A549 (cell line): ENCODE results near the gene PPP6R3. TPM values are rescaled to one million over a fixed set of nuclear protein-coding genes. Genes with fewer than 3 reads are reported as not detected.

Experiments used
- ATAC-seq, 2 experiments: fragments of 200-7000 bp in 1 of 2; fragments of >200 bp in 1 of 2; cut with Nextera tagmentation in 1 of 2; cut with Tn5 transposase in 1 of 2; 3 replicates each; pipeline versions ENCODE4 v1.8.0 to v1.9.1; 2018 to 2020; ENCODE audit warnings: mild to moderate bottlenecking in 1 of 2, moderate library complexity in 1 of 2
- CTCF ChIA-PET: fragments of 300-600 bp; sonication (Branson Sonifier 250); formaldehyde crosslinking; extraction: SDS; loops from one replicate; lab custom pipeline; 2021; ENCODE audit warnings: antibody characterized with exemption, inconsistent platforms; lab: Yijun Ruan, JAX
- POLR2A ChIA-PET: fragments of 350-600 bp; formaldehyde crosslinking; extraction: SDS; loops from one replicate; lab custom pipeline; 2021; ENCODE audit warnings: antibody characterized with exemption, inconsistent platforms; lab: Yijun Ruan, JAX
- DNase-seq, 2 experiments: peaks; one replicate each; pipeline versions ENCODE4 v3.0.0 to v3.0.0-alpha.2; 2011 to 2016; ENCODE audit warnings: low read depth in 1 of 2, low spot score in 1 of 2
- FAIRE-seq: peaks from 2 replicates; lab custom pipeline; 2011; peaks lifted over from hg19 to GRCh38; lab: Jason Lieb, UNC
- H3K27ac ChIP-seq, 2 experiments: fragments of >200 bp; sonication (Bioruptor Twin); formaldehyde crosslinking; 3 replicates each; pipeline ENCODE4 v1.5.1; 2016 to 2017
- H3K4me1 ChIP-seq: fragments of >200 bp; sonication (Bioruptor Twin); formaldehyde crosslinking; 3 replicates; pipeline ENCODE4 v1.6.1; 2016
- H3K4me2 ChIP-seq: fragments of >200 bp; sonication (Bioruptor Twin); formaldehyde crosslinking; 3 replicates; pipeline ENCODE4 v1.6.1; 2016
- H3K4me3 ChIP-seq: fragments of >200 bp; sonication (Bioruptor Twin); formaldehyde crosslinking; 3 replicates; pipeline ENCODE4 v1.5.1; 2016
- H3K9me3 ChIP-seq: fragments of >200 bp; sonication (Bioruptor Twin); formaldehyde crosslinking; 3 replicates; pipeline ENCODE4 v1.6.1; 2016
- ATOH8 ChIP-seq: fragments of 250-450 bp; sonication (Bioruptor Pico); IDR thresholded peaks from 2 replicates; pipeline ENCODE4 v1.5.0; 2020; ENCODE audit warnings: low read depth, mild to moderate bottlenecking, moderate library complexity
- CBX2 ChIP-seq: fragments of 200-600 bp; sonication (generic); IDR thresholded peaks from 2 replicates; pipeline ENCODE4 v1.6.1; 2016; ENCODE audit warnings: low read depth, mild to moderate bottlenecking, borderline replicate concordance
- CEBPB ChIP-seq, 2 experiments: fragments of >200 bp in 1 of 2; sonication (Bioruptor Twin) in 1 of 2; formaldehyde crosslinking in 1 of 2; IDR thresholded peaks; 2 replicates each; pipeline ENCODE4 v1.6.1; 2012 to 2016
- EHF ChIP-seq: fragments of 250-450 bp; sonication (Bioruptor Pico); IDR thresholded peaks from 2 replicates; pipeline ENCODE4 v1.5.0; 2020; ENCODE audit warnings: mild to moderate bottlenecking
- ESRRA ChIP-seq: fragments of 150-350 bp; IDR thresholded peaks from 2 replicates; pipeline ENCODE4 v1.6.1; 2014; ENCODE audit warnings: mild to moderate bottlenecking, low read length, borderline replicate concordance
- FOSB ChIP-seq: fragments of 250-450 bp; sonication (Bioruptor Pico); IDR thresholded peaks from 2 replicates; pipeline ENCODE4 v1.5.0; 2020; ENCODE audit warnings: mild to moderate bottlenecking, moderate library complexity
- FOSL2 ChIP-seq, 2 experiments: fragments of 450-650 bp in 1 of 2; fragments of >200 bp in 1 of 2; sonication (Bioruptor Twin) in 1 of 2; formaldehyde crosslinking; IDR thresholded peaks; 2 replicates each; pipeline versions ENCODE4 v1.5.0 to v1.6.1; 2016 to 2020; ENCODE audit warnings: mild to moderate bottlenecking in 1 of 2, moderate library complexity in 1 of 2
- FOXS1 ChIP-seq: fragments of 250-450 bp; sonication (Bioruptor Pico); IDR thresholded peaks from 2 replicates; pipeline ENCODE4 v1.5.0; 2020; ENCODE audit warnings: mild to moderate bottlenecking, moderate library complexity
- HDAC2 ChIP-seq: fragments of 200-600 bp; sonication (generic); IDR thresholded peaks from 2 replicates; pipeline ENCODE4 v1.6.1; 2016
- HOXA7 ChIP-seq: fragments of 250-450 bp; sonication (Bioruptor Pico); IDR thresholded peaks from 2 replicates; pipeline ENCODE4 v1.5.0; 2020; ENCODE audit warnings: mild to moderate bottlenecking, moderate library complexity
- HOXB13 ChIP-seq: fragments of 250-450 bp; sonication (Bioruptor Pico); IDR thresholded peaks from 2 replicates; pipeline ENCODE4 v1.5.0; 2020; ENCODE audit warnings: low read depth, mild to moderate bottlenecking, moderate library complexity
- HOXB5 ChIP-seq: fragments of 250-450 bp; sonication (Bioruptor Pico); IDR thresholded peaks from 2 replicates; pipeline ENCODE4 v1.5.0; 2020; ENCODE audit warnings: mild to moderate bottlenecking, moderate library complexity
- JUN ChIP-seq, 2 experiments: fragments of >200 bp; sonication (Bioruptor Twin); formaldehyde crosslinking; IDR thresholded peaks; 2 replicates in 1 of 2; 3 replicates in 1 of 2; pipeline ENCODE4 v1.6.1; 2016 to 2017
- JUNB ChIP-seq: fragments of >200 bp; sonication (Bioruptor Twin); formaldehyde crosslinking; IDR thresholded peaks from 2 replicates; pipeline ENCODE4 v1.6.1; 2016
- RAD21 ChIP-seq, 2 experiments: fragments of >200 bp in 1 of 2; sonication (Bioruptor Twin) in 1 of 2; formaldehyde crosslinking in 1 of 2; IDR thresholded peaks in 1 of 2; conservative IDR thresholded peaks in 1 of 2; 2 replicates in 1 of 2; 3 replicates in 1 of 2; pipeline ENCODE4 v1.6.1; 2012 to 2018; ENCODE audit warnings: inconsistent platforms in 1 of 2
- RARB ChIP-seq: fragments of 250-450 bp; sonication (Bioruptor Pico); IDR thresholded peaks from 2 replicates; pipeline ENCODE4 v1.8.0; 2021; ENCODE audit warnings: mild to moderate bottlenecking, moderate library complexity
- RCOR1 ChIP-seq: fragments of 150-350 bp; IDR thresholded peaks from 2 replicates; pipeline ENCODE4 v1.6.1; 2014; ENCODE audit warnings: antibody characterized with exemption, low read length, low read depth
- SMC3 ChIP-seq: fragments of >200 bp; sonication (Bioruptor Twin); formaldehyde crosslinking; IDR thresholded peaks from 3 replicates; pipeline ENCODE4 v1.6.1; 2018; ENCODE audit warnings: inconsistent platforms
- ZSCAN20 ChIP-seq: fragments of 250-450 bp; sonication (Bioruptor Pico); IDR thresholded peaks from 2 replicates; pipeline ENCODE4 v1.8.0; 2022; ENCODE audit warnings: mild to moderate bottlenecking, moderate library complexity
- WGBS: methylation state at CpG from one replicate; pipeline ENCODE4 v1.1.6; 2017; ENCODE audit errors: missing lambda C conversion rate; 5-methylcytosine and 5-hydroxymethylcytosine counted together
- polyA plus RNA-seq, 4 experiments: library from polyadenylated mRNA; depleted of rRNA in 3 of 4; stranded (reverse); fragments of >200 nt; fragmentation: RNase III in 1 of 4; extraction: RNeasy Plus Mini Kit Qiagen cat#74134 plus additional on column Dnase treatment in 1 of 4; gene quantifications; 2 replicates in 3 of 4; 3 replicates in 1 of 4; pipeline ENCODE4 v1.2.3, GENCODE V29; 2011 to 2017
- TF ChIP-seq, protein P1 (sequence below): fragments of 250-450 bp; sonication (Bioruptor Pico); IDR thresholded peaks from 2 replicates; pipeline ENCODE4 v1.5.0; 2021; ENCODE audit warnings: mild to moderate bottlenecking, moderate library complexity, borderline replicate concordance
- TF ChIP-seq, protein P2 (sequence below): fragments of 200-600 bp; sonication (generic); IDR thresholded peaks from 2 replicates; pipeline ENCODE4 v1.6.1; 2016; ENCODE audit warnings: antibody characterized with exemption, mild to moderate bottlenecking, moderate library complexity
- TF ChIP-seq, protein P3 (sequence below): IDR thresholded peaks from 2 replicates; pipeline ENCODE4 v1.6.1; 2012

The PPP6R3 gene
- polyA plus RNA-seq, 2 of the 4 experiments (the other 2 are of a cell fraction): 69.7 to 114 TPM

DNA sequence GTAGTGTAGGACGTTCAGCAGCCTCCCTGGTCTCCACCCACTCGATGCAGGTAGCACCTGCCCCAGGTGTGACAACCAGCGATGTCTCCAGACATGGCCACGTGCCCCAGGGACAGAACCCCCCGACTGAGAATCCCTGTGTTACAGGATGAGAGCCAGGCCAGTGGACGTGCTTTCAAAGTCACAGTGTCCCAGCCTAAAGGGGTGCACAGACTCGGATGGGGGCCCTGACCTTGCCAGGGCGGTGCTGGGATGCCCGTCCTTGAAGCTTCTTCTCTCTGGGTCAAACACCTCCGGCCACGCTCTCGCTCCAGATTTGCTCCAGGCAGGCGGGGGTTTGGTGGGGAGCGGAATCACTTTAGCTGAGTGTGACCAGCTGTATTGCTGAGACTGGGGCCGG lies 200.5 kb downstream of the PPP6R3 start:
- no peak overlapping the region for H3K27ac ChIP-seq
- no peak overlapping the region for H3K4me2 ChIP-seq
- 44% methylated on average over 10 of the region's 15 CpGs for WGBS
- no peak for ATAC-seq
- ChIA-PET POLR2A (no interaction called here), CTCF (interaction anchor here (1.7 kb wide), 1 partner anchor 18 kb away, joined by 4 read pairs; no protein-coding TSS in a partner anchor)
- DNase-seq: no peak
- peaks cover 8% of the 10 kb centered on the region; the same call in 2 of the 3 replicates for H3K9me3 ChIP-seq
- TF ChIP-seq HOXB13: no peak
- TF ChIP-seq, protein P1, sequence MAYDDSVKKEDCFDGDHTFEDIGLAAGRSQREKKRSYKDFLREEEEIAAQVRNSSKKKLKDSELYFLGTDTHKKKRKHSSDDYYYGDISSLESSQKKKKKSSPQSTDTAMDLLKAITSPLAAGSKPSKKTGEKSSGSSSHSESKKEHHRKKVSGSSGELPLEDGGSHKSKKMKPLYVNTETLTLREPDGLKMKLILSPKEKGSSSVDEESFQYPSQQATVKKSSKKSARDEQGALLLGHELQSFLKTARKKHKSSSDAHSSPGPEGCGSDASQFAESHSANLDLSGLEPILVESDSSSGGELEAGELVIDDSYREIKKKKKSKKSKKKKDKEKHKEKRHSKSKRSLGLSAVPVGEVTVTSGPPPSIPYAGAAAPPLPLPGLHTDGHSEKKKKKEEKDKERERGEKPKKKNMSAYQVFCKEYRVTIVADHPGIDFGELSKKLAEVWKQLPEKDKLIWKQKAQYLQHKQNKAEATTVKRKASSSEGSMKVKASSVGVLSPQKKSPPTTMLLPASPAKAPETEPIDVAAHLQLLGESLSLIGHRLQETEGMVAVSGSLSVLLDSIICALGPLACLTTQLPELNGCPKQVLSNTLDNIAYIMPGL (CRISPR knock-in tag): no peak
- TF ChIP-seq RCOR1: no peak
- TF ChIP-seq RAD21 (conservative IDR thresholded peaks at IDR 0.05 in 1 of 2, IDR thresholded peaks at IDR 0.05 in 1 of 2): no peak
- TF ChIP-seq, protein P2, sequence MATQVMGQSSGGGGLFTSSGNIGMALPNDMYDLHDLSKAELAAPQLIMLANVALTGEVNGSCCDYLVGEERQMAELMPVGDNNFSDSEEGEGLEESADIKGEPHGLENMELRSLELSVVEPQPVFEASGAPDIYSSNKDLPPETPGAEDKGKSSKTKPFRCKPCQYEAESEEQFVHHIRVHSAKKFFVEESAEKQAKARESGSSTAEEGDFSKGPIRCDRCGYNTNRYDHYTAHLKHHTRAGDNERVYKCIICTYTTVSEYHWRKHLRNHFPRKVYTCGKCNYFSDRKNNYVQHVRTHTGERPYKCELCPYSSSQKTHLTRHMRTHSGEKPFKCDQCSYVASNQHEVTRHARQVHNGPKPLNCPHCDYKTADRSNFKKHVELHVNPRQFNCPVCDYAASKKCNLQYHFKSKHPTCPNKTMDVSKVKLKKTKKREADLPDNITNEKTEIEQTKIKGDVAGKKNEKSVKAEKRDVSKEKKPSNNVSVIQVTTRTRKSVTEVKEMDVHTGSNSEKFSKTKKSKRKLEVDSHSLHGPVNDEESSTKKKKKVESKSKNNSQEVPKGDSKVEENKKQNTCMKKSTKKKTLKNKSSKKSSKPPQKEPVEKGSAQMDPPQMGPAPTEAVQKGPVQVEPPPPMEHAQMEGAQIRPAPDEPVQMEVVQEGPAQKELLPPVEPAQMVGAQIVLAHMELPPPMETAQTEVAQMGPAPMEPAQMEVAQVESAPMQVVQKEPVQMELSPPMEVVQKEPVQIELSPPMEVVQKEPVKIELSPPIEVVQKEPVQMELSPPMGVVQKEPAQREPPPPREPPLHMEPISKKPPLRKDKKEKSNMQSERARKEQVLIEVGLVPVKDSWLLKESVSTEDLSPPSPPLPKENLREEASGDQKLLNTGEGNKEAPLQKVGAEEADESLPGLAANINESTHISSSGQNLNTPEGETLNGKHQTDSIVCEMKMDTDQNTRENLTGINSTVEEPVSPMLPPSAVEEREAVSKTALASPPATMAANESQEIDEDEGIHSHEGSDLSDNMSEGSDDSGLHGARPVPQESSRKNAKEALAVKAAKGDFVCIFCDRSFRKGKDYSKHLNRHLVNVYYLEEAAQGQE: no peak
- no peak for TF ChIP-seq JUN (IDR thresholded peaks at IDR 0.05)
- TF ChIP-seq SMC3: no peak
- no peak overlapping the region for H3K4me3 ChIP-seq
- peaks cover 10% of the 10 kb centered on the region; the same call in 2 of the 3 replicates for H3K4me1 ChIP-seq
- no peak for FAIRE-seq

- Histone ChIP-seq H3K9me3 (peaks cover 8% of the 10 kb centered on the region; the same call in 2 of the 3 replicates), H3K4me2 (no peak overlapping the region), H3K4me3 (no peak overlapping the region), H3K27ac (no peak overlapping the region), H3K4me1 (peaks cover 10% of the 10 kb centered on the region; the same call in 2 of the 3 replicates)
- no peak for ATAC-seq
- ChIA-PET CTCF (interaction anchor here (1.7 kb wide), 1 partner anchor 18 kb away, joined by 4 read pairs; no protein-coding TSS in a partner anchor), POLR2A (no interaction called here)
- DNase-seq: no peak
- 51% methylated on average over 18 of the region's 18 CpGs for WGBS
- FAIRE-seq: no peak
- TF ChIP-seq ZSCAN20 (CRISPR knock-in tag): no peak
- no peak for TF ChIP-seq HDAC2
- no peak for TF ChIP-seq FOSL2 (IDR thresholded peaks at IDR 0.05)
- TF ChIP-seq FOSL2 (CRISPR knock-in tag; IDR thresholded peaks at IDR 0.05): no peak
- no peak for TF ChIP-seq HOXA7 (CRISPR knock-in tag)
- no peak for TF ChIP-seq CEBPB (IDR thresholded peaks at IDR 0.05)
- TF ChIP-seq, protein P3, sequence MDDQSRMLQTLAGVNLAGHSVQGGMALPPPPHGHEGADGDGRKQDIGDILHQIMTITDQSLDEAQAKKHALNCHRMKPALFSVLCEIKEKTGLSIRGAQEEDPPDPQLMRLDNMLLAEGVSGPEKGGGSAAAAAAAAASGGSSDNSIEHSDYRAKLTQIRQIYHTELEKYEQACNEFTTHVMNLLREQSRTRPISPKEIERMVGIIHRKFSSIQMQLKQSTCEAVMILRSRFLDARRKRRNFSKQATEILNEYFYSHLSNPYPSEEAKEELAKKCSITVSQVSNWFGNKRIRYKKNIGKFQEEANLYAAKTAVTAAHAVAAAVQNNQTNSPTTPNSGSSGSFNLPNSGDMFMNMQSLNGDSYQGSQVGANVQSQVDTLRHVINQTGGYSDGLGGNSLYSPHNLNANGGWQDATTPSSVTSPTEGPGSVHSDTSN: no peak
- no peak for TF ChIP-seq ATOH8
- TF ChIP-seq FOXS1 (CRISPR knock-in tag): no peak
- no peak for TF ChIP-seq ESRRA
- TF ChIP-seq FOSB (CRISPR knock-in tag): no peak
- TF ChIP-seq HOXB5 (CRISPR knock-in tag): no peak
- no peak for TF ChIP-seq JUNB
- TF ChIP-seq EHF: no peak
- TF ChIP-seq RARB (CRISPR knock-in tag): no peak
- no peak for TF ChIP-seq CBX2
Observed at GRCh38 chr11:68661697-68662603, 201.4 kb downstream of the PPP6R3 start.
